ENCODE results near the gene SPTB. TPM values are rescaled to one million over a fixed set of nuclear protein-coding genes. Genes with fewer than 3 reads are reported as not detected.

The SPTB gene
- total RNA-seq, 1 experiment from 2014 or later = 1.4 TPM

DNA sequence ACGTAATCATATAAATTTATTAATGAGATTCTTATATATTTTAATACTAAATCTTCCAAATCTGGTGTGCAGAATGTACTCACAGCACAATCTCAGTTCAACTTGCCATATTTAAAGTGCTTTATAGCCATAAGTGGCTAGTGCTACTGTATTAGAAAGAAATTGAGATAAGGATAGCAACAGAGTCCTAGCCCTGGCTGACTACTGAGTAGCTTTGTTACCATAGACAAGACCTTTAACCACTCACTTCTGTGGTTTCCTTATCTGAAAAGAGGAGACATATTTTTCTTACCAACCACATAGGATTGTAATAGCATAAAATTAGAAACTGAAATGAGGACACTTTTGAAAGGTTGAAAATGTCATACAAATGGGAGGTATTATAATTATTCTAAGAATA lies 32.6 kb upstream of the SPTB start:
- DNase-seq = no peak
- no peaks in the 10 kb centered on the region for H3K4me1 ChIP-seq
- H3K9me3 ChIP-seq (replicated peaks) = no peaks in the 10 kb centered on the region
- no peaks in the 10 kb centered on the region for H3K36me3 ChIP-seq
- no peak overlapping the region for H3K27ac ChIP-seq
- no peak overlapping the region for H3K4me3 ChIP-seq
- 0 out of 2 replicates have a peak, but pooled peaks cover 2% of the 10 kb centered on the region for H3K27me3 ChIP-seq

DNA sequence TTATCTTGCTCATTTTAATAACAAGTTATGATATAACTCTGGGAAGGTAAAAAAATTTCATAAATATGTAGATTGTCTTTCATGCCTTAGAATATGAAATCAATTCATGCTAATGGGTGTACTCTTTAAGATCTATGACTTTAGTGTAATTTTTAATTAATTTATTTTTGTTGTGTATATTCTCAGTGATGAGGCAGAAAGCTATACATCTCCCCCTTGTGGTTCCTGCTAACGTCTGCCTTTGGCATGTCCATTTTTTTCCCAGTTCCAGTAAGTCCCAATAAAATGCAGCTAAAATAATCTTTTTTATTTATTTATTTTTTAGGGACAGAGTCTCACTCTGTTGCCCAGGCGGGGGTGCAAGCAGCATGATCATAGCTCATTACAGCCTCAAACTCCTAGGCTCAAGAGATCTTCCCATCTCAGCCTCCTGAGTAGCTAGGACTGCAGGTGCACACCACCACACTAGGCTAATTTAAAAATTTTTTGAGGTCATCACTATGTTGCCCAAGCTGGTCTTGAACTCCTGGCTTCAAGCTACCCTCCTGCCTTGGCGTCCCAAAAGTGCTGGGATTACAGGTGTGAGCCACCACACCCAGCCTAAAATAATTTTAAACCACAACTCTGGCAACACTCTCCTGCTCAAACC lies 31.3 kb upstream of the SPTB start:
- Histone ChIP-seq H3K36me3 (no peaks in the 10 kb centered on the region), H3K4me1 (no peaks in the 10 kb centered on the region), H3K27ac (no peak overlapping the region), H3K4me3 (no peak overlapping the region), H3K9me3 (replicated peaks) (no peaks in the 10 kb centered on the region), H3K27me3 (0 out of 2 replicates have a peak, but pooled peaks cover 3% of the 10 kb centered on the region)
- peak; percentile 6 to 33 for DNase-seq

DNA sequence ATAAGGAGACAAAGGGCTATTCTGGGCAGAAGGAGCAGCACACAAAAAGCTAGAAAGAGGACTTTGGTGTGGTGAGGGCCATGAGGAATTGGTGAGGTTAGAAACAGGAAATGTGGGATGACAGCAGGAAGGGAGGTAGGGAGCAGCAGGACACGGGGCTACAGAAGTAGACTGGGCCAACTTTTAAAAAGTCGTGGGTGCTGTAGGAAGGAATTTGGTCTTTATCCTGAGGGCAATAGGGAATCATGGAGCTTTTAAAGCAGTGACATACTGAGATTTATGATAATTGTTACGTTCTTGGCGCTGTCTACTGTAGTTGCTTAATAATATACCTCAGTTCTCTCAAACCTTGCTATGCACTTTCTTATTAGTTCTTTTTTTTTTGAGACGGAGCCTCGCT lies 26.3 kb upstream of the SPTB start:
- no peak overlapping the region for H3K27ac ChIP-seq
- no peak for DNase-seq

DNA sequence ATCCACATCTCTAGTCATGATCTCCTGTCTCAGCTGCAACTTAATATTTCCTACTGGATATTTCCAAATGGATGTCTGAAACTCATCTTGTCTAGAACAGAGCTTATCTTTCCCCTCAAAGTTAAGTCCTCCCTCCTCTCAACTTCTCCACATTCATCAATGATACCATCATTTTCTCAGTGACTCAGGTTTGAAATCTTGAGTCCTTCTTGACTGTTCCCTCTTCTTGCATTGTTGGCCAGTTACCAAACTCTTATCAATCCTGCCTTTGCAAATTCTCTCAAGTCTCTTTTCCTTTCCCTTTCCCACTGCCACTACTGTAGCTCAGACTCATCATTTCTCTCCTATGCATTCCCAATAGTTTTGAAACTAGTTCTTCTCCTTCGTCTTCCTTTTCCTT lies 20.3 kb upstream of the SPTB start:
- H3K36me3 ChIP-seq = no peaks in the 10 kb centered on the region
- H3K27ac ChIP-seq = no peak overlapping the region
- H3K4me1 ChIP-seq = no peaks in the 10 kb centered on the region
- DNase-seq = no peak
- H3K27me3 ChIP-seq = no peaks in the 10 kb centered on the region
- H3K4me3 ChIP-seq = no peak overlapping the region
- no peaks in the 10 kb centered on the region for H3K9me3 ChIP-seq (replicated peaks)

More for the DNA sequence above, 26.3 kb upstream of the SPTB start:
- no peaks in the 10 kb centered on the region for H3K4me1 ChIP-seq
- no peaks in the 10 kb centered on the region for H3K9me3 ChIP-seq (replicated peaks)
- no peak overlapping the region for H3K4me3 ChIP-seq
- H3K27me3 ChIP-seq = 0 out of 2 replicates have a peak, but pooled peaks cover 3% of the 10 kb centered on the region
- no peaks in the 10 kb centered on the region for H3K36me3 ChIP-seq

DNA sequence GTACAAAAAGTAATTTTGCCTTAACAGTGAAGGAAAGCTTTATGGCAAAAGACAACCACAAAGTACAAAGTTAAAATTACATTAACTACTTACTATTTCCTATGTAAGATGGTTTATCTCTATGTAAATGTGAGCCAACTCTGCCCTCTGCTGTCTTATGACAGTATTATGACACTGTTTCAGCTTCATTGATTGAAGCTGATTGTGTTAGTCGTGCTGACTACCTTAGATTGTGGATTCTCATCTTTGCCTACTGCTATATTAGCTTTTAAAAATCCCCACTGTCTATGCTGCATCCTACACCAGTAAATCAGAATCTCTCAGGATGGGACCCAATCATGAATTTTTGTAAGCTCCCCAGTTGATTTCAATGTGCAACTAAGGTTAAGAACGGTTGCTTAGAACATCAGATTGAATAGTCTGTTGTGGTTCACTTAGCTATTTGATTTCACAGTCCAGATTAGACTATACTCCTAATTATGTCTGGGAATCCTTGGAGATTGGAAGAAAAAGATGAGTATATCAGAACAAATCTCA lies 12.2 kb upstream of the SPTB start:
- H3K9me3 ChIP-seq (replicated peaks) = no peaks in the 10 kb centered on the region
- no peaks in the 10 kb centered on the region for H3K27me3 ChIP-seq
- no peaks in the 10 kb centered on the region for H3K4me1 ChIP-seq
- no peaks in the 10 kb centered on the region for H3K36me3 ChIP-seq
- no peak overlapping the region for H3K27ac ChIP-seq
- no peak overlapping the region for H3K4me3 ChIP-seq
- DNase-seq = peak in 1 of 2 experiments; percentile 66

DNA sequence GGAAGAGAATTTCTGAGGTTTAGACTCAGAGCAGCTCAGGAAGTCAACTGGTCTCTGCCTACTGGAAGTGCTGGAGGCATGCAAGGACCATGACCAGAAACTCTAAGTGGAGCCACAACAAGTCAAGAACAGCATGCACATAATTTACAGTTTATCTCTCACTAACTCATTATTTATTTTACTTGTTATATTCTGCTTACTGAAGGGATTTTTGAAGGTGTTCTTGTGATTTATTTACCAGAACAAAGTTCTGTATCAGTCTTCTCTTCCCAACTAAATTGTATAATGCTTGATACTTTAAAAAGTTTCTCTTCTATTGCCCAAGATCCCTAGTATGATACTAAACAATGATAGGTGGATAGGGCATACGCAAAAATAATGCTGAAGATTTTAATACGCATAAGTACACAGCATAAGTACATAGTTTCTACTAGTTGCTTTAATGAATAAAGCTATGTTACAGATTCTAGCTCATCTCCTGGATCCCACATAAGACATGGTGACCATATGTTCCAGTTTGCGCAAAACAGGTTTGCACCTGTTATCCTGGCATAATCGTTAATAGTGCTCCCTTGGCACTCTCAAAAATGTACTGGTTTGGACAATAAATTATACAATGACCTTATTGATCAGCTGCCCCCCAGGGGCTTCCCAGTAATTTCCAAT lies 11.6 kb upstream of the SPTB start:
- Histone ChIP-seq H3K36me3 (no peaks in the 10 kb centered on the region), H3K27ac (no peak overlapping the region), H3K9me3 (replicated peaks) (no peaks in the 10 kb centered on the region), H3K4me1 (no peaks in the 10 kb centered on the region), H3K4me3 (no peak overlapping the region), H3K27me3 (0 out of 2 replicates have a peak, but pooled peaks cover under 1% of the 10 kb centered on the region)
- DNase-seq = no peak

DNA sequence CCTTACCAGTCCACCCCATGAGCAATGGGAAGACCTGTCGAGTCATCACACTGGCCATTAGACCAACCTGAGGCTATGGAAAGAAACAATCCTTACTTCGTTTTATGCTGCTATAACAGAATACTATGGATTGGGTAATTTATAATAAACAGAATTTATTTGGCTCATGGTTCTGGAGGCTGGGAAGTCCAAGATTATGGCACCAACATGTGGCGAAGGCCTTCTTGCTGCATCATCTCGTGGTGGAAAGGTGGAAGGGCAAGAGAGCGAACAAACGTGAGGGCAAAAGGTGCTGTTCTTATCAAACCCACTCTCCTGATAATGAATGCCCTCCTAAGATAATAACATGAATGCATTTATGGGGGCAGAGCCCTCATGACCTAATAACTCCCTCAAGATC lies 9.6 kb upstream of the SPTB start:
- Histone ChIP-seq H3K9me3 (replicated peaks) (no peaks in the 10 kb centered on the region), H3K27me3 (0 out of 2 replicates have a peak, but pooled peaks cover 3% of the 10 kb centered on the region), H3K4me1 (no peaks in the 10 kb centered on the region), H3K36me3 (no peaks in the 10 kb centered on the region), H3K4me3 (no peak overlapping the region), H3K27ac (no peak overlapping the region)
- DNase-seq = no peak

DNA sequence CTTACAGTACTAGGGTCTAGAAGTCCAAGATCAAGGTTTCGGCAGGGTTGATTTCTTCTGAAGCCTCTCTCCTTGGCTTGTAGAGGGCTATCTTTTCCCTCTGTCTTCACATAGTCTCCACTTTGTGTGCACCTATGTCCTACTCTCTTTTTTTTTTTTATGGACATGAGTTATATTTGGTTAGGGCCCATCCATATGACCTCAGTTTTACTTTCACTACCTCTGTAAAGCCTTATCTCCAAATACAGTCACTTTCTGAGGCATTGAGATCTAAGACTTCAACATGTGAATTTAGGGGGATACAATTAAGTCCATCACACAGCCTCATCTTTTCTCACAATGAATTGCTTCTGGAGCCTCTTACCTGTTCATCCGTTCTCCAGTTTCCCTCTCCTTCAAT lies 5.9 kb upstream of the SPTB start:
- H3K9me3 ChIP-seq (replicated peaks) = no peaks in the 10 kb centered on the region
- H3K27me3 ChIP-seq = peaks cover 14% of the 10 kb centered on the region
- H3K4me1 ChIP-seq = no peaks in the 10 kb centered on the region
- H3K27ac ChIP-seq = no peak overlapping the region
- DNase-seq = no peak
- no peaks in the 10 kb centered on the region for H3K36me3 ChIP-seq
- no peak overlapping the region for H3K4me3 ChIP-seq

DNA sequence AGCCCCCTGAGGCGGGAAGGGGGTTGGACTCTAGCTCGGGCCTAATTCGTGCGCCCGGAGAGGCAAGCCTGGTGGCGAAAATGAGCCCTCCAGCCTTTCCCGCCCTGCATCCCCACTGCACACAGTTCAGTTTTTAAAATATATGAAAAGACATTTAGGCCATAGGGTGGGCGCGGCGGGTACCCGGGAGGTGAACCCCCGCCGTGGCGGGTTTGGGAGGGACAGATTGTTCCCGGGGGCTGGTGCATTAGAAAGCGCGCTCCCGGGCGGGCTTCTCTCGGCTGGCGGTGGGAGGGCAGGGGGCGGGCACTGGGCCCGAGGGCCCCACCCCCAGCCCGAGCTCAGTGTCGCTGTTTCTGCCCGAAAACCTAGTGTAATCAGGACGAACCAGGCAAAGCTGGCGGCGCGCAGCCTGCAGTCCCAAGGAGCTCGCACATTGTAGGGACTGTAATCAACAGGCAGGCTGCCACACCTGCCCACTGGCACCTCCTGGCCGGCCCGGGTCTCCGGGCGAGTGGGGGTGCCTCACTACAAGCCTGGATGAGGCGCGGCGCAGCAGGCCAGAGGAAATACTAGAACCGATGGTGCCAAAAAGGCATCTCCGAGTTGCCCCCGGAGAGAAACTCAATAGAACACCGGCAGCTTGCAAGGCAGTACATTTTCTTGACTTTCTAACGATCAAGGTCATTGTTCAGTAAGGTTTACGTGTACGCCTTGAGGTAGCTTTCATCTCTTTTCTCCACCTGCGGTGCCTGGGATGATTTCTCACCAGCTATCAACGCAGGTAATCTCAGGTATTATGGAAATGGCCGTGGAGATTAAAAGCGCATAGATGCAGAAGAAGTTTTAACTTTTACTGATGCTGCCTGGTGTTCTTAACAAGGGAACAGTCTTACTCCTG lies 764 bp upstream of the SPTB start:
- no peaks in the 10 kb centered on the region for H3K4me1 ChIP-seq
- peak in 1 of 2 experiments; percentile 38 for DNase-seq
- no peaks in the 10 kb centered on the region for H3K9me3 ChIP-seq (replicated peaks)
- peak overlapping the region; percentile 43 for H3K4me3 ChIP-seq
- H3K27me3 ChIP-seq = peaks cover 32% of the 10 kb centered on the region
- H3K27ac ChIP-seq = no peak overlapping the region
- no peaks in the 10 kb centered on the region for H3K36me3 ChIP-seq

DNA sequence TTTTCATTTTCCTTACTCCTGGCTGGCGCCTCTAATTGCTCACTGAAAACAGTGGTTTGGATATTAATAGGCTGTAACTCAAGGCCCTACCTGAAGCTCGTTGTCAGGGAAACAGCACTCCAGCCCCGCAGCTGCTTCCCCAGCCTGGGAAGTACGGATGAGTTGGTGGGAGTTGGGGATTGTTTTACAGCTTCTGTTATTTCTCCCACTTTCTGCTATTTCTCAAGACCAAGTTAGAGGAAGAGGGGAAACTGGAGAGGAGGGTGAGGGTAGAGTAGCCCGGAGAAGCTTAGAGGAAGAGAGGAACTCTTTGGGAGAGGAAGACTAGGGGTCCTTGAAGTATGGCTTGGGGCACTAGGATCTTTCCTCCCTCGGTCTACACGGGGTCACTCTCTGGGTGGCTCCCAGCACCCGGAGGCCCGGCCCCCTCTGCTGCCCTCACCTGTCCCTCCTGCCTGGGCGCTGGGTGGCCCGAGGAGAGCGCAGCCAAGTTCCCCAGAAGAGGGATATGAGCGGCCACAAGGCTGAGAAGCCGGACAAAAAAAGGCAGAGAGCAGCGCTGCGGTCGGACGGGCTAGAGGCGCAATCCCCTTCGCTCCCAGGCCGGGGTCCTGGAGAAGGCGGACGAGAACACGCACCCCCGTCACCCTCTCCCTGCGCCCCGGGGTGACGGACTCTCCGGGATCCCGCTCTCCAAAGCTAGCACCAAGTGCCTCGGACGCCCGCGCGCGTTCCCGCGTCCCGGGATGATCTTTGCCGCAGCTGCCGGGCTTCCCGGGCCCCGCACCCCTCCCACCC lies 671 bp downstream of the SPTB start:
- Histone ChIP-seq H3K27me3 (peaks cover 32% of the 10 kb centered on the region), H3K36me3 (no peaks in the 10 kb centered on the region), H3K4me3 (peak overlapping the region; percentile 43), H3K27ac (no peak overlapping the region), H3K9me3 (replicated peaks) (no peaks in the 10 kb centered on the region), H3K4me1 (no peaks in the 10 kb centered on the region)
- DNase-seq = no peak

DNA sequence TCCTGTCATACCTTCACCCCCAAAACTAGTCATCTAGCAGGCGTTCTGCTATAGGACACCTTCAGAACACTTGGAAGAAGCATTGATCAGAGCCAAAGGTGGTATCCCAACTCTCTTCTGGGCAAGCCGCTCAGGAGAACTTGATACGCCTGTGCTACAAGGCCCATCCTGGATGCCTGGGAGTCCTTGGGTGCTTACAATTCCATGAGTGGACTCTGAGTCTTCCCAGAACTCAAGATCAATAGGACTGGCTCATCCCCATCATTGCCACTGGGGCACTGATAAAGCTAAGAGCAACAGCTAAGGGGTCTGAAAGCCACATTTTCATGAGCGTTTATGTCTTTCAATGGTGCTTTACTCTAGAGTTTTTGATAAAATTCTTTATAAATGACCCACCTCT lies 1.9 kb downstream of the SPTB start:
- H3K9me3 ChIP-seq (replicated peaks) = no peaks in the 10 kb centered on the region
- H3K27me3 ChIP-seq = peaks cover 32% of the 10 kb centered on the region
- H3K36me3 ChIP-seq = no peaks in the 10 kb centered on the region
- no peak overlapping the region for H3K4me3 ChIP-seq
- no peaks in the 10 kb centered on the region for H3K4me1 ChIP-seq
- no peak for DNase-seq
- H3K27ac ChIP-seq = no peak overlapping the region

DNA sequence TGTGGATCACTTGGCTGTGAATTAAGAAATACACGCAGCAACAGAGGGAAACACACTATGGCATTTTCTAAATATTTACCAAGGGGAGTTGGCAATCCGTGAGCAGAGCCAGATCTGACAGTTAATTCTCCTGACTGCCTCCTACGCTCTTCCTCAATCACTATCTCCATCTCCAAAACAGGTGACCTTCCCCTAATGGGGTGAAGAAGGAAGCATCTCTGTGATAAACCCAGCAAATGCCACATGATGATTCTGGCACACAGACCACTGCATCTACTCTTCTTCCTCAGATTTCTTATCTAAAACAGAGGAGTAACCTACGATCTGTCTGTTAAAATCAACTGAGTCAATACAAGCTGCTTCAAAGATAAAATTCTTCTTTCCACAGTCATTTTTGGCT lies 4.4 kb downstream of the SPTB start:
- peaks cover 19% of the 10 kb centered on the region for H3K27me3 ChIP-seq

DNA sequence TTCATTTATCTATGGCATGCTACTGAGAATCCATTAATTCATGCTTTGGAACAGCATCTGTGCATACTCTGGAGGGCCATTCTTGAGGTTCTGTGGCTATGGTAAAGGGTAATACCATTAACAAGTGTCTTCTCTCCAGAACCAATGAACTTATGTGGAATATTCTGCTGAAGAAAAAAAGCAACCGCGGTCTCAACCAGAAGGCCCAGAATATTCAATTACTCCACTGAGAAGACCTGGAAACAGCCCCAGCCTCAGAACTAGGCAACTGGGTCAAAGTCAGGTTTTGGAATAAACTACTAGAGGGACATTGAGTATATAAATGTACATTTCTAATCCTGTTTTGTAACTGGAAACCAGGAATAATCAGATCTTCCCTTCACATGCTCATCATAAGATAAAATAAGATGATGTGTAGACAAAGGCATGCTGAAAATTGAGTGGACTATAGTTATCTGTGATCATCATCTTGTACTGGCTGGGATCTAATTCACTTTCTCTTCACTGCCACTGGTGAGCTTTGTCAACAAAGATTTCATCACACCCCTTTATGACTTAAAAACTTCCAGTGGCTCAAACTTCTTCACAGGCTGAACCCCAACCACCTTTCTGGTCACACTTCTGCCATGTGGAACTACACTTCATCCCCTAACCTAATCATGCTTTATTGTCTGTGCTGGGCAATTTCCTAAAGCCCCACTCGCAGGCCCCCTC lies 6.0 kb downstream of the SPTB start:
- H3K4me3 ChIP-seq = no peak overlapping the region
- peaks cover 10% of the 10 kb centered on the region; the same call in 1 of the 2 replicates for H3K27me3 ChIP-seq

More for the DNA sequence above, 4.4 kb downstream of the SPTB start:
- Histone ChIP-seq H3K4me1 (no peaks in the 10 kb centered on the region), H3K36me3 (no peaks in the 10 kb centered on the region), H3K27ac (no peak overlapping the region), H3K4me3 (no peak overlapping the region), H3K9me3 (replicated peaks) (no peaks in the 10 kb centered on the region)
- no peak for DNase-seq

More for the DNA sequence above, 6.0 kb downstream of the SPTB start:
- H3K4me1 ChIP-seq = no peaks in the 10 kb centered on the region
- no peak overlapping the region for H3K27ac ChIP-seq
- no peaks in the 10 kb centered on the region for H3K36me3 ChIP-seq
- no peak for DNase-seq
- no peaks in the 10 kb centered on the region for H3K9me3 ChIP-seq (replicated peaks)
